ENCODE results near the gene SYNE2.

The SYNE2 gene

GRCh38 chr14:64075613-64076005, 222.8 kb downstream of the SYNE2 start:
- no peak for TF ChIP-seq CTCF (IDR thresholded peaks at IDR 0.05; ENCODE audit: low read depth, low read length)
- no peak overlapping the region for H3K4me3 ChIP-seq (ENCODE audit: low read depth, low read length)
- in situ Hi-C loops (cut with HindIII; ENCODE audit: low sequenced_read_pairs), result no loop called here
- no peak for DNase-seq (ENCODE audit: low read depth, low spot score)

DNA sequence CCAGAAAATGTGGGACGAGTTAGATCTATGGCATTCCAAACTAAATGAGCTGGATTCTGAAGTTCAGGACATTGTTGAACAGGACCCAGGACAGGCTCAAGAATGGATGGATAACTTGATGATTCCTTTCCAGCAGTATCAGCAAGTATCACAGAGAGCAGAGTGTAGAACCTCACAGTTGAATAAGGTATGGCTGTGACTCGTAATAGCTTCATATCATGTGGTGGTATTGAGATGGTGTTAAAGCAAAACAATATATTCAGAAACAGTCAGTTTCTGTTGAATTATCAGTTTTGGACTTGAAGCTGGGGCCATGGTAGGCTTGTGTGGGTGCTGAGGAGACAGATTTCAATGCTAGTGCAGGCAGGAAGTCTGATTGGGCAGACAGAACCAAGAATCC, 227.6 kb downstream of the SYNE2 start:
- H3K4me3 ChIP-seq (ENCODE audit: low read depth, low read length), result no peak overlapping the region
- no peak for TF ChIP-seq CTCF (IDR thresholded peaks at IDR 0.05; ENCODE audit: low read depth, low read length)
- in situ Hi-C loops (cut with HindIII; ENCODE audit: low sequenced_read_pairs), result no loop called here
- DNase-seq (ENCODE audit: low read depth, low spot score), result no peak

GRCh38 chr14:64081174-64081746, 228.5 kb downstream of the SYNE2 start:
- no peak for DNase-seq (ENCODE audit: low read depth, low spot score)
- in situ Hi-C loops (cut with HindIII; ENCODE audit: low sequenced_read_pairs), result no loop called here
- TF ChIP-seq CTCF (IDR thresholded peaks at IDR 0.05; ENCODE audit: low read depth, low read length), result no peak
- H3K4me3 ChIP-seq (ENCODE audit: low read depth, low read length), result no peak overlapping the region

DNA sequence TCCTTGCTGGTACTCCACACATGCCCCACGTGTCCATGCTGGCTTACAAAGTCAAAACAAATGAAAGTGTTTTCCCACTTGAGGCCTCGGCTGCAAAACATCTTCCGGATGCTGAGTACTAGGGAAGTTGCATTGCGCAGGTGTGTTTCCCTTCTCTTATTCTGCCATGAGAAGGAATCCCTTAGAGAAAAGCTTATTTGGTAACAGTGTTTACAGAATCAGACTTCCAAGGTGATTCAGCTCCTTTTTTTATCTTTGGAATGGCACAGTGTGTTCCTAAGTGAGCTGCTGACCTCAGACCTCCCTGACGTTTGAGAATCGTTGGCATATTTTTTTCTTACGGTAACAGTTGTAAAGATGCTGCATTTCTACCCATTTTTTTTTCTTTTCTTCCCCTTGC, 230.0 kb downstream of the SYNE2 start:
- no peak overlapping the region for H3K4me3 ChIP-seq (ENCODE audit: low read depth, low read length)
- in situ Hi-C loops (cut with HindIII; ENCODE audit: low sequenced_read_pairs), result no loop called here
- TF ChIP-seq CTCF (IDR thresholded peaks at IDR 0.05; ENCODE audit: low read depth, low read length), result no peak
- DNase-seq (ENCODE audit: low read depth, low spot score), result peak; percentile 45

GRCh38 chr14:64088647-64088964, 235.8 kb downstream of the SYNE2 start:
- no peak overlapping the region for H3K4me3 ChIP-seq (ENCODE audit: low read depth, low read length)
- in situ Hi-C loops (cut with HindIII; ENCODE audit: low sequenced_read_pairs), result no loop called here
- no peak for DNase-seq (ENCODE audit: low read depth, low spot score)
- TF ChIP-seq CTCF (IDR thresholded peaks at IDR 0.05; ENCODE audit: low read depth, low read length), result no peak

GRCh38 chr14:64089920-64090319, 237.1 kb downstream of the SYNE2 start:
- no peak for DNase-seq (ENCODE audit: low read depth, low spot score)
- TF ChIP-seq CTCF (IDR thresholded peaks at IDR 0.05; ENCODE audit: low read depth, low read length), result no peak
- no peak overlapping the region for H3K4me3 ChIP-seq (ENCODE audit: low read depth, low read length)
- in situ Hi-C loops (cut with HindIII; ENCODE audit: low sequenced_read_pairs), result no loop called here

- H3K4me3 ChIP-seq (ENCODE audit: low read depth, low read length), result no peak overlapping the region
- no peak for TF ChIP-seq CTCF (IDR thresholded peaks at IDR 0.05; ENCODE audit: low read depth, low read length)
- DNase-seq (ENCODE audit: low read depth, low spot score), result no peak
- in situ Hi-C loops (cut with HindIII; ENCODE audit: low sequenced_read_pairs), result no loop called here
Observed at GRCh38 chr14:64091217-64091616, 238.4 kb downstream of the SYNE2 start.

All from astrocyte of the spinal cord (primary cell).